ENCODE data around the gene ZBTB46. TPM values are rescaled to one million over a fixed set of nuclear protein-coding genes. Genes with fewer than 3 reads are reported as not detected.

ZBTB46 gene
- total and polyA plus RNA-seq, 4 donors = 0.79 to 12.1 (median 4.7) TPM

DNA sequence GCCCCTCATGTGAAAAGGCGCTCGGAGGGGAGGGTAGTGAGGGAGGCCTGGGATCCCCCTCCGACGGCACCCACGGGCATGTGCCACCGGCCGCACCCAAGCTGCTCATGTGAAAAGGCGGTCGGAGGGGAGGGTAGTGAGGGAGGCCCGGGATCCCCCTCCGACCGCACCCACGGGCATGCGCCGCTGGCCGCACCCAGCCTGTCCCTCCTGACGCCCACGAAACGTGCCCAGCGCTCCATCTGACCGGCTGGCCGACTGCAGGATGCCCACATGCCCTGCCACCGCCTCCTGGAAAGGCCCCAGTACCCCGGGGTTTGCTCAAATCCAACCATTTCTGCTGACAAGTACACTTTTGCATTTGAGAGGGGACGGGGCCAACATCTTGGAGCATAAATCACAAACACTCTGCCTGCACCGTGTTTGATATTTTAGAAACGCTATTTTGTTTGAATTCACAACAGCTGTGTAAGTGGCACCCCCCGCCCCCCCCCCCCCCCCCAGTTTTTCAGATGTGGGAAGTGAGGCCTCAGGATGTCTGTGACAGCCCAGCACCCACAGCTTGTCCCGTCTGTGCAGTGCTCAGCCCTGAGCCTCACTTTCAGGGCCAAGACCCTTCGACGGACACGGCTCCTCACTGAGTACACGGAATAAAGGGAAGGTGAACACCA lies 57.4 kb downstream of the ZBTB46 start (continued):
- TF ChIP-seq ZBTB33 (IDR thresholded peaks at IDR 0.05) = no peak
- no peak for TF ChIP-seq YY1 (IDR thresholded peaks at IDR 0.05)
- no peak for TF ChIP-seq FOXA2 (IDR thresholded peaks at IDR 0.05)

- no peaks in the 10 kb centered on the region for H3K27me3 ChIP-seq (ENCODE audit: control insufficient read depth in 4 of 4, insufficient read depth in 4 of 4, low read length in 3 of 4)
- H3K9ac ChIP-seq (ENCODE audit: low read depth in 1 of 2, low read length in 2 of 2) = no peak overlapping the region
- 72% methylated on average over 20 of the region's 20 CpGs for WGBS
- H3K27ac ChIP-seq (ENCODE audit: low read depth in 1 of 2, low read length in 2 of 2) = no peak overlapping the region
- DNase-seq (ENCODE audit: low spot score) = no peak
- TF ChIP-seq HNF4A (conservative IDR thresholded peaks at IDR 0.05) (no peak), ZBTB33 (IDR thresholded peaks at IDR 0.05) (no peak), TAF1 (conservative IDR thresholded peaks at IDR 0.05) (no peak), YY1 (IDR thresholded peaks at IDR 0.05) (no peak), JUND (IDR thresholded peaks at IDR 0.05) (no peak), GABPA (IDR thresholded peaks at IDR 0.05 in 1 of 2, conservative IDR thresholded peaks at IDR 0.05 in 1 of 2) (no peak), FOXA2 (IDR thresholded peaks at IDR 0.05) (no peak), RXRA (IDR thresholded peaks at IDR 0.05) (no peak), NR2F2 (IDR thresholded peaks at IDR 0.05) (no peak), SP1 (IDR thresholded peaks at IDR 0.05) (no peak), RAD21 (IDR thresholded peaks at IDR 0.05) (no peak), HNF4G (IDR thresholded peaks at IDR 0.05) (no peak), EGR1 (IDR thresholded peaks at IDR 0.05; ENCODE audit: low read depth in 2 of 2) (no peak)
- TF ChIP-seq, protein P1, sequence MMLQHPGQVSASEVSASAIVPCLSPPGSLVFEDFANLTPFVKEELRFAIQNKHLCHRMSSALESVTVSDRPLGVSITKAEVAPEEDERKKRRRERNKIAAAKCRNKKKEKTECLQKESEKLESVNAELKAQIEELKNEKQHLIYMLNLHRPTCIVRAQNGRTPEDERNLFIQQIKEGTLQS (IDR thresholded peaks at IDR 0.05) = no peak
- TF ChIP-seq, protein P2, sequence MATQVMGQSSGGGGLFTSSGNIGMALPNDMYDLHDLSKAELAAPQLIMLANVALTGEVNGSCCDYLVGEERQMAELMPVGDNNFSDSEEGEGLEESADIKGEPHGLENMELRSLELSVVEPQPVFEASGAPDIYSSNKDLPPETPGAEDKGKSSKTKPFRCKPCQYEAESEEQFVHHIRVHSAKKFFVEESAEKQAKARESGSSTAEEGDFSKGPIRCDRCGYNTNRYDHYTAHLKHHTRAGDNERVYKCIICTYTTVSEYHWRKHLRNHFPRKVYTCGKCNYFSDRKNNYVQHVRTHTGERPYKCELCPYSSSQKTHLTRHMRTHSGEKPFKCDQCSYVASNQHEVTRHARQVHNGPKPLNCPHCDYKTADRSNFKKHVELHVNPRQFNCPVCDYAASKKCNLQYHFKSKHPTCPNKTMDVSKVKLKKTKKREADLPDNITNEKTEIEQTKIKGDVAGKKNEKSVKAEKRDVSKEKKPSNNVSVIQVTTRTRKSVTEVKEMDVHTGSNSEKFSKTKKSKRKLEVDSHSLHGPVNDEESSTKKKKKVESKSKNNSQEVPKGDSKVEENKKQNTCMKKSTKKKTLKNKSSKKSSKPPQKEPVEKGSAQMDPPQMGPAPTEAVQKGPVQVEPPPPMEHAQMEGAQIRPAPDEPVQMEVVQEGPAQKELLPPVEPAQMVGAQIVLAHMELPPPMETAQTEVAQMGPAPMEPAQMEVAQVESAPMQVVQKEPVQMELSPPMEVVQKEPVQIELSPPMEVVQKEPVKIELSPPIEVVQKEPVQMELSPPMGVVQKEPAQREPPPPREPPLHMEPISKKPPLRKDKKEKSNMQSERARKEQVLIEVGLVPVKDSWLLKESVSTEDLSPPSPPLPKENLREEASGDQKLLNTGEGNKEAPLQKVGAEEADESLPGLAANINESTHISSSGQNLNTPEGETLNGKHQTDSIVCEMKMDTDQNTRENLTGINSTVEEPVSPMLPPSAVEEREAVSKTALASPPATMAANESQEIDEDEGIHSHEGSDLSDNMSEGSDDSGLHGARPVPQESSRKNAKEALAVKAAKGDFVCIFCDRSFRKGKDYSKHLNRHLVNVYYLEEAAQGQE (IDR thresholded peaks at IDR 0.05) = no peak
- TF ChIP-seq, protein P3, sequence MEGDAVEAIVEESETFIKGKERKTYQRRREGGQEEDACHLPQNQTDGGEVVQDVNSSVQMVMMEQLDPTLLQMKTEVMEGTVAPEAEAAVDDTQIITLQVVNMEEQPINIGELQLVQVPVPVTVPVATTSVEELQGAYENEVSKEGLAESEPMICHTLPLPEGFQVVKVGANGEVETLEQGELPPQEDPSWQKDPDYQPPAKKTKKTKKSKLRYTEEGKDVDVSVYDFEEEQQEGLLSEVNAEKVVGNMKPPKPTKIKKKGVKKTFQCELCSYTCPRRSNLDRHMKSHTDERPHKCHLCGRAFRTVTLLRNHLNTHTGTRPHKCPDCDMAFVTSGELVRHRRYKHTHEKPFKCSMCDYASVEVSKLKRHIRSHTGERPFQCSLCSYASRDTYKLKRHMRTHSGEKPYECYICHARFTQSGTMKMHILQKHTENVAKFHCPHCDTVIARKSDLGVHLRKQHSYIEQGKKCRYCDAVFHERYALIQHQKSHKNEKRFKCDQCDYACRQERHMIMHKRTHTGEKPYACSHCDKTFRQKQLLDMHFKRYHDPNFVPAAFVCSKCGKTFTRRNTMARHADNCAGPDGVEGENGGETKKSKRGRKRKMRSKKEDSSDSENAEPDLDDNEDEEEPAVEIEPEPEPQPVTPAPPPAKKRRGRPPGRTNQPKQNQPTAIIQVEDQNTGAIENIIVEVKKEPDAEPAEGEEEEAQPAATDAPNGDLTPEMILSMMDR (IDR thresholded peaks at IDR 0.05; ENCODE audit: low read depth, low read length, missing input control) = no peak
- TF ChIP-seq, protein P4, sequence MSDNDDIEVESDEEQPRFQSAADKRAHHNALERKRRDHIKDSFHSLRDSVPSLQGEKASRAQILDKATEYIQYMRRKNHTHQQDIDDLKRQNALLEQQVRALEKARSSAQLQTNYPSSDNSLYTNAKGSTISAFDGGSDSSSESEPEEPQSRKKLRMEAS (IDR thresholded peaks at IDR 0.05) = no peak
- H3K4me3 ChIP-seq (ENCODE audit: low read depth in 1 of 3, low read length in 3 of 3) = no peak overlapping the region
- no peaks in the 10 kb centered on the region for H3K9me3 ChIP-seq (ENCODE audit: control insufficient read depth in 4 of 4, low read length in 3 of 4)
- peaks cover 0 to 2% (median 1%) of the 10 kb centered on the region in 4 donors for H3K4me1 ChIP-seq (ENCODE audit: control insufficient read depth in 4 of 4, insufficient read depth in 4 of 4, low read length in 3 of 4)
- no peaks in the 10 kb centered on the region for H3K36me3 ChIP-seq (ENCODE audit: control insufficient read depth in 4 of 4, insufficient read depth in 3 of 4, low read depth in 1 of 4, low read length in 3 of 4)
These were observed 58.1 kb downstream of the ZBTB46 start for GRCh38 chr20:63772781-63773518.
